ENCODE measurements around the gene EHD1. TPM values are rescaled to one million over a fixed set of nuclear protein-coding genes. Genes with fewer than 3 reads are reported as not detected.
"Not testable (repeated sequence)": the region's sequence is repeated elsewhere in the genome, so short reads cannot be mapped to it uniquely, and the experiment has no call there.

The EHD1 gene
- total RNA-seq, 1 donor from 2014 or later: 28.2 TPM

GRCh38 chr11:64832467-64833197 lies 45.8 kb downstream of the EHD1 start:
- Histone ChIP-seq H3K27ac (ENCODE audit: low read depth, low read length) (no peak overlapping the region), H3K9ac (ENCODE audit: low read depth in 1 of 3, low read length in 3 of 3) (no peak overlapping the region)

DNA sequence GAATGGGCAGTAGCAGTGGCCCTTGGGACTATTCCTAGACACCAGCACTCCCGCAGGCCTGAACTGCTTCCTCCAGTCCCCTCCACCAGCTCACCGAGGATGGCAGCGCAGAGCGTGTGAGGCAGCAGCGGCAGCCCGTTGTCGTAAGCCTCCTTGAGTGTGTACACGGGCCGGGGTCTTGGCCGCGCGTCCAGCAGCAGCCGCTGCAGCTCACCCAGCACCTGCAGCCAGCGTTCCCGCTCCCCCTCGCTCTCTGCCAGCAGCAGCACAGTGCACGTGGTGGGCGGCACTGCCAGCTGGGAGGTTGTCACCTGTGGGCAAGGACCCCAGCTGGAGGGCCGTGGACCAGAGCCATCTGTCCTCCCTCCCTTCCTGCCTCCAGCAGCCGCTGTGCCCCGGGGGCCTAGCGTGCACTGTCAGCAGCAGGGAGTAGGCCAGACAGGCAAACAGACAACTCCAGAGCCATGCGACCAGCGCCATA lies 47.0 kb downstream of the EHD1 start:
- Histone ChIP-seq H3K36me3 (ENCODE audit: control insufficient read depth in 3 of 3, insufficient read depth in 3 of 3, low read length in 3 of 3) (no peaks in the 10 kb centered on the region), H3K27me3 (ENCODE audit: control insufficient read depth in 3 of 3, insufficient read depth in 3 of 3, low read length in 3 of 3) (peaks cover 0 to 7% (median 0%) of the 10 kb centered on the region in 3 donors)

More at GRCh38 chr11:64832467-64833197, 45.8 kb downstream of the EHD1 start:
- Histone ChIP-seq H3K4me1 (ENCODE audit: control insufficient read depth in 3 of 3, insufficient read depth in 3 of 3, low read length in 3 of 3) (no peaks in the 10 kb centered on the region), H3K27me3 (ENCODE audit: control insufficient read depth in 3 of 3, insufficient read depth in 3 of 3, low read length in 3 of 3) (peaks cover 0 to 2% (median 0%) of the 10 kb centered on the region in 3 donors), H3K36me3 (ENCODE audit: control insufficient read depth in 3 of 3, insufficient read depth in 3 of 3, low read length in 3 of 3) (no peaks in the 10 kb centered on the region), H3K9me3 (ENCODE audit: control insufficient read depth in 3 of 3, low read length in 3 of 3) (no peaks in the 10 kb centered on the region), H3K4me3 (ENCODE audit: low read length in 3 of 3) (no peak overlapping the region)

GRCh38 chr11:64829536-64830251 lies 48.7 kb downstream of the EHD1 start:
- no peak overlapping the region for H3K4me3 ChIP-seq (ENCODE audit: low read length in 3 of 3)
- H3K4me1 ChIP-seq (ENCODE audit: control insufficient read depth in 3 of 3, insufficient read depth in 3 of 3, low read length in 3 of 3): peaks cover 0 to 3% (median 3%) of the 10 kb centered on the region in 3 donors
- no peak overlapping the region for H3K9ac ChIP-seq (ENCODE audit: low read depth in 1 of 3, low read length in 3 of 3)
- H3K9me3 ChIP-seq (ENCODE audit: control insufficient read depth in 3 of 3, low read length in 3 of 3): no peaks in the 10 kb centered on the region
- no peaks in the 10 kb centered on the region for H3K36me3 ChIP-seq (ENCODE audit: control insufficient read depth in 3 of 3, insufficient read depth in 3 of 3, low read length in 3 of 3)
- H3K27ac ChIP-seq (ENCODE audit: low read depth, low read length): no peak overlapping the region
- peaks cover 0 to 7% (median 0%) of the 10 kb centered on the region in 3 donors for H3K27me3 ChIP-seq (ENCODE audit: control insufficient read depth in 3 of 3, insufficient read depth in 3 of 3, low read length in 3 of 3)

More for the DNA sequence above, 47.0 kb downstream of the EHD1 start:
- no peak overlapping the region for H3K27ac ChIP-seq (ENCODE audit: low read depth, low read length)
- H3K4me3 ChIP-seq (ENCODE audit: low read length in 3 of 3): no peak overlapping the region
- H3K9me3 ChIP-seq (ENCODE audit: control insufficient read depth in 3 of 3, low read length in 3 of 3): no peaks in the 10 kb centered on the region
- peaks cover 0 to 3% (median 3%) of the 10 kb centered on the region in 3 donors for H3K4me1 ChIP-seq (ENCODE audit: control insufficient read depth in 3 of 3, insufficient read depth in 3 of 3, low read length in 3 of 3)
- no peak overlapping the region for H3K9ac ChIP-seq (ENCODE audit: low read depth in 1 of 3, low read length in 3 of 3)

GRCh38 chr11:64827451-64827839 lies 51.0 kb downstream of the EHD1 start:
- Histone ChIP-seq H3K4me1 (ENCODE audit: control insufficient read depth in 3 of 3, insufficient read depth in 3 of 3, low read length in 3 of 3) (peaks cover 0 to 3% (median 3%) of the 10 kb centered on the region in 3 donors), H3K27me3 (ENCODE audit: control insufficient read depth in 3 of 3, insufficient read depth in 3 of 3, low read length in 3 of 3) (peaks cover 0 to 7% (median 0%) of the 10 kb centered on the region in 3 donors), H3K9me3 (ENCODE audit: control insufficient read depth in 3 of 3, low read length in 3 of 3) (no peaks in the 10 kb centered on the region), H3K9ac (ENCODE audit: low read depth in 1 of 3, low read length in 3 of 3) (no peak overlapping the region), H3K36me3 (ENCODE audit: control insufficient read depth in 3 of 3, insufficient read depth in 3 of 3, low read length in 3 of 3) (no peaks in the 10 kb centered on the region), H3K4me3 (ENCODE audit: low read length in 3 of 3) (no peak overlapping the region), H3K27ac (ENCODE audit: low read depth, low read length) (no peak overlapping the region)

DNA sequence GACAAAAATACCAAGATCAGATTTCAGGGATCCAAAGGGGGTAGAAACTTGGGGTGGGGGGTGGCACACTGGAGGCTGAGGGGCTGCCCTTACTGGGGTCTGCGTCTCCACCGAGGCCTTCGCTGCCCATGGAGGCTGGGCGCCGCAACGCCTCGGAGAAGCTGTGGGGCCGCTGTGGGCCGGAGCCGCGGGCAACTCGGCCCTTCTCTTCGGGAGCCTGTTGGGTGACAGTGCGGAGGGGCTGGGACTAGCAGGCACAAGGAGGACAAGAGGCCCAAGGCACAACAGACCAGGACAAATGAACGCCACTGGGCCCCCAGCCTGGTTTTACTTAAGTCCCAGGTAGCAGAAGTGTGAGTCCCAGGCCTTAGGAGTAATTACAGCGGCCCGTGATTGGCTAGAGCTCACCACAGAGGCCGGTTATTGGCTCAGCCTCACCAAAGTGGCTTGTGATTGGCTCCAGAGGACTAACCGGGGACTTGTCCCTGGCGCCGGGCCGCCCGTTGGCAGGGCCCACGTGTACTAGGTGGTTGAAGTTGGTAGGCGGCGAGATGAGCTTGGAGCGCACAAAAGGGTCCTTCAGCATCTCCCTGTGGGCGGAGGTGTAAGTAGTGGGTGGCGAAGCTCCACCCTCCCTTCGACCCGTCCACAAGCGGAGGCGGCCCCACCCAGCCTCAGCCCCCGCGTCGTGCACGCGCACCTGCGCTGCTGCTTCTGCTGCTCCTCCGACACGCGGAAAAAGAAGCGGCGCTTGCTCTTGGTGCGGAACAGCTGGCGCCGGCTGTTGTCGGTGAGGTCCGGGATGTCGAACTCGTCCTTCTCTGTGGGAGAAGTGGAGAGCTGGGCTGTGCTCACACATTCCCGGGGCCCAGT lies 51.6 kb downstream of the EHD1 start:
- H3K27ac ChIP-seq (ENCODE audit: low read depth, low read length): no peak overlapping the region
- peaks cover 0 to 7% (median 0%) of the 10 kb centered on the region in 3 donors for H3K27me3 ChIP-seq (ENCODE audit: control insufficient read depth in 3 of 3, insufficient read depth in 3 of 3, low read length in 3 of 3)
- peaks cover 0 to 3% (median 3%) of the 10 kb centered on the region in 3 donors for H3K4me1 ChIP-seq (ENCODE audit: control insufficient read depth in 3 of 3, insufficient read depth in 3 of 3, low read length in 3 of 3)
- no peak overlapping the region for H3K4me3 ChIP-seq (ENCODE audit: low read length in 3 of 3)
- H3K9ac ChIP-seq (ENCODE audit: low read depth in 1 of 3, low read length in 3 of 3): no peak overlapping the region
- H3K36me3 ChIP-seq (ENCODE audit: control insufficient read depth in 3 of 3, insufficient read depth in 3 of 3, low read length in 3 of 3): no peaks in the 10 kb centered on the region
- no peaks in the 10 kb centered on the region for H3K9me3 ChIP-seq (ENCODE audit: control insufficient read depth in 3 of 3, low read length in 3 of 3)

- no peak overlapping the region for H3K4me3 ChIP-seq (ENCODE audit: low read length in 3 of 3)
- H3K27me3 ChIP-seq (ENCODE audit: control insufficient read depth in 3 of 3, insufficient read depth in 3 of 3, low read length in 3 of 3): peaks cover 0 to 7% (median 0%) of the 10 kb centered on the region in 3 donors
- H3K4me1 ChIP-seq (ENCODE audit: control insufficient read depth in 3 of 3, insufficient read depth in 3 of 3, low read length in 3 of 3): peaks cover 0 to 3% (median 3%) of the 10 kb centered on the region in 3 donors
- H3K27ac ChIP-seq (ENCODE audit: low read depth, low read length): no peak overlapping the region
- no peaks in the 10 kb centered on the region for H3K9me3 ChIP-seq (ENCODE audit: control insufficient read depth in 3 of 3, low read length in 3 of 3)
- H3K9ac ChIP-seq (ENCODE audit: low read depth in 1 of 3, low read length in 3 of 3): no peak overlapping the region
- no peaks in the 10 kb centered on the region for H3K36me3 ChIP-seq (ENCODE audit: control insufficient read depth in 3 of 3, insufficient read depth in 3 of 3, low read length in 3 of 3)
These were observed 52.4 kb downstream of the EHD1 start for GRCh38 chr11:64826062-64826461.

GRCh38 chr11:64823568-64824119 lies 54.8 kb downstream of the EHD1 start:
- H3K9me3 ChIP-seq (ENCODE audit: control insufficient read depth in 3 of 3, low read length in 3 of 3): no peaks in the 10 kb centered on the region
- no peaks in the 10 kb centered on the region for H3K36me3 ChIP-seq (ENCODE audit: control insufficient read depth in 3 of 3, insufficient read depth in 3 of 3, low read length in 3 of 3)
- H3K9ac ChIP-seq (ENCODE audit: low read depth in 1 of 3, low read length in 3 of 3): no peak overlapping the region
- H3K27ac ChIP-seq (ENCODE audit: low read depth, low read length): no peak overlapping the region
- H3K4me1 ChIP-seq (ENCODE audit: control insufficient read depth in 3 of 3, insufficient read depth in 3 of 3, low read length in 3 of 3): peaks cover 0 to 3% (median 3%) of the 10 kb centered on the region in 3 donors
- no peak overlapping the region for H3K4me3 ChIP-seq (ENCODE audit: low read length in 3 of 3)
- peaks cover 0 to 7% (median 0%) of the 10 kb centered on the region in 3 donors for H3K27me3 ChIP-seq (ENCODE audit: control insufficient read depth in 3 of 3, insufficient read depth in 3 of 3, low read length in 3 of 3)

- Histone ChIP-seq H3K27ac (ENCODE audit: low read depth, low read length) (no peak overlapping the region), H3K9me3 (ENCODE audit: control insufficient read depth in 3 of 3, low read length in 3 of 3) (no peaks in the 10 kb centered on the region), H3K4me3 (ENCODE audit: low read length in 3 of 3) (no peak overlapping the region), H3K27me3 (ENCODE audit: control insufficient read depth in 3 of 3, insufficient read depth in 3 of 3, low read length in 3 of 3) (no peaks in the 10 kb centered on the region), H3K9ac (ENCODE audit: low read depth in 1 of 3, low read length in 3 of 3) (no peak overlapping the region), H3K4me1 (ENCODE audit: control insufficient read depth in 3 of 3, insufficient read depth in 3 of 3, low read length in 3 of 3) (no peaks in the 10 kb centered on the region), H3K36me3 (ENCODE audit: control insufficient read depth in 3 of 3, insufficient read depth in 3 of 3, low read length in 3 of 3) (no peaks in the 10 kb centered on the region)
These were observed 60.9 kb downstream of the EHD1 start for GRCh38 chr11:64817476-64817875.

GRCh38 chr11:64815433-64815832 lies 63.0 kb downstream of the EHD1 start:
- H3K27ac ChIP-seq (ENCODE audit: low read depth, low read length); H3K36me3 ChIP-seq (ENCODE audit: control insufficient read depth in 3 of 3, insufficient read depth in 3 of 3, low read length in 3 of 3); H3K4me1 ChIP-seq (ENCODE audit: control insufficient read depth in 3 of 3, insufficient read depth in 3 of 3, low read length in 3 of 3); H3K9me3 ChIP-seq (ENCODE audit: control insufficient read depth in 3 of 3, low read length in 3 of 3); H3K4me3 ChIP-seq (ENCODE audit: low read length in 3 of 3); H3K9ac ChIP-seq (ENCODE audit: low read depth in 1 of 3, low read length in 3 of 3); H3K27me3 ChIP-seq (ENCODE audit: control insufficient read depth in 3 of 3, insufficient read depth in 3 of 3, low read length in 3 of 3): not testable (repeated sequence)
